ENCODE data around the gene DNAH12. TPM values are rescaled to one million over a fixed set of nuclear protein-coding genes. Genes with fewer than 3 reads are reported as not detected.
"Not testable (repeated sequence)": the region's sequence is repeated elsewhere in the genome, so short reads cannot be mapped to it uniquely, and the experiment has no call there.

DNAH12 gene
- total RNA-seq, 1 donor from 2014 or later, result 0.62 TPM

DNA sequence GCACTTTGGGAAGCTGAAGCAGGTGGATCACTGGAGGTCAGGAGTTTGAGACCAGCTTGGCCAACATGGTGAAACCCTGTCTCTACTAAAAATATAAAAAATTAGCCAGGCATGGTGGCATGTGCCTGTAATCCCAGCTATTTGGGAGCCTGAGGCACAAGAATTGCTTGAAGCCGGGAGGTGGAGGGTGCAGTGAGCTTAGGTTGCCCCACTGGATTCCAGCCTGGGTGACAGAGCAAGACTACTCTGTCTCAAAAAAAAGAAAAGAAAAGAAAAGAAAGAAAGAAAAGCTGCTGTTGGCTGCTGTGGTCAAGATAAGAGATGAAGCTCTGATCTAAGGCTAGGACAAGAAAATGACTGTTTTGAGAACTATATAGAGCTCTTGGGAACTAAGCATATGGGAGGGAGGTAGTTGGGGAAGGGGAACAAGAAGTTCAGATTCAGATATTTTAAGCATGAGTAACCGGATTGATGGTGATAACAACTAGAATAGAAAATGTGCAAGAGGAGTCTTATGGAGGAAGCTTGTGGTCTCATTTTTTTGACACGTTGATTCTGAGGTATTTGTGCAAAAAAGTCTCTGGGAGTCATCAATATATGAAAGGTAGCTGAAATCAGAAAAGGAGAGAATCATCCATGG is 25.7 kb downstream of the DNAH12 start:
- DNase-seq, result no peak

- DNase-seq, result no peak
Measured at GRCh38 chr3:57512166-57512565, 32.0 kb downstream of the DNAH12 start.

- DNase-seq, result no peak
Measured at GRCh38 chr3:57505901-57506300, 38.2 kb downstream of the DNAH12 start.

DNA sequence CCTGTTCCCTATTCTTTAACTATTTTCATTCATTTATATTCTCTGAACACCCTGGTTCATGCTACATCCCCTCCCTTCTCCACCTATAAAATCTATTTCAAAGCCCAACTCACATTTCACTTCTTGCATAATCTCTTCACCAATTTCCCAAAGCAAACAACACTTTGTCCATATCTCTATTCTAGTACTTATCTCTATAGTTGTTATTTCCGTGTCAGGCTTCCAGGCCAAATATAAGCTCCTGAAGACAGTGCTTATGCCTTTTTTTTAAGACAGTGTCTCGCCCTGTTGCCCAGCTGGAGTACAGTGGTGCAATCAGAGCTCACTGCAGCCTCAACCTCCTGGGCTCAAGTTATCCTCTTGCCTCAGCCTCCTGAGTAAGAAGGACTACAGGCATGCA is 43.6 kb downstream of the DNAH12 start:
- DNase-seq, result no peak

GRCh38 chr3:57497904-57498303 is 46.2 kb downstream of the DNAH12 start:
- no peak for DNase-seq

GRCh38 chr3:57484563-57484962 is 59.6 kb downstream of the DNAH12 start:
- DNase-seq, result no peak

- DNase-seq, result not testable (repeated sequence)
Measured at GRCh38 chr3:57477193-57477592, 67.0 kb downstream of the DNAH12 start.

GRCh38 chr3:57464801-57465200 is 79.3 kb downstream of the DNAH12 start:
- no peak for DNase-seq

GRCh38 chr3:57464011-57464410 is 80.1 kb downstream of the DNAH12 start:
- no peak for DNase-seq

DNA sequence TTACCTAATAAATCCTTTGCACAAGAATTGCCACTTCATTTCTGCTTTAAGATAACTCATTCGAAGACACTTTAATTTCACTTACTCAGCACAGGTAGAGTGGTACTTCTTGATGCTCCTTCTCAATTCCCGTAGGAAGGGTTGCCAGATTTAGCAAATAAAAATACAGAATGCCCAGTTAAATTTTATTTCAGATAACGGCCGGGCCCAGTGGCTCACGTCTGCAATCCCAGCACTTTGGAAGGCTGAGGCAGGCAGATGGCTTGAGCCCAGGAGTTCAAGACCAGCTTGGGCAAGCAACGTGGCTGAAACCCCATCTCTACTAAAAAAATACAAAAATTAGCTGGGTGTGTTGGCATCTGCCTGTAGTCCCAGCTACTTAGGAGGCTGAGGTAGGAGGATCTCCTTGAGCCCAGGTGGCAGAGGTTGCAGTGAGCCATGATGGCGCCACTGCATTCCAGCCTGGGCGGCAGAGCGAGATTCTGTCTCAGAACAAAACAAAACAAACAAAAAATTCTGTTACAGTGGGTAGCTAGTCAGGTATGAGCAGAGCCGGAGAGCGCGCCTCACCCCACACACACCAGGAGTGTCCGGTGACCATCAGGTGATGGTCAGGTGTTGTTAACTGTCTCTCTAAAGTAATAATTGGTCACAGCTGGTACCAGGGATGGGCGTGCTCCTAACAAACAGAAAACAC is 92.8 kb downstream of the DNAH12 start:
- no peak for DNase-seq

DNA sequence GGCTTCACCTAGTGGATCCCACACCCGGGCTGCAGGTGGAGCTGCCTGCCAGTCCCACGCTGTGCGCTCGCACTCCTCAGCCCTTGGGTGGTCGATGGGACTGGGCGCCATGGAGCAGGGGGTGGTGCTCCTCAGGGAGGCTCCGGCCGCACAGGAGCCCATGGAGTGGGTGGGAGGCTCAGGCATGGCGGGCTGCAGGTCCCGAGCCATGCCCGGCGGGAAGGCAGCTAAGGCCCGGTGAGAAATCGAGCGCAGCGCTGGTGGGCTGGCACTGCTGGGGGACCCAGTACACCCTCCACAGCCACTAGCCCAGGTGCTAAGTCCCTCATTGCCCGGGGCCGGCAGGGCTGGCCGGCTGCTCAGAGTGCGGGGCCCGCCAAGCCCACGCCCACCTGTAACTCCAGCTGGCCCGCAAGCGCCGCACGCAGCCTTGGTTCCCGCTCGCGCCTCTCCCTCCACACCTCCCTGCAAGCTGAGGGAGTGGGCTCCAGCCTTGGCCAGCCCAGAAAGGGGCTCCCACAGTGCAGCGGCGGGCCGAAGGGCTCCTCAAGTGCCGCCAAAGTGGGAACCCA is 94.8 kb downstream of the DNAH12 start:
- not testable (repeated sequence) for DNase-seq

GRCh38 chr3:57448489-57448888 is 95.7 kb downstream of the DNAH12 start:
- not testable (repeated sequence) for DNase-seq

DNA sequence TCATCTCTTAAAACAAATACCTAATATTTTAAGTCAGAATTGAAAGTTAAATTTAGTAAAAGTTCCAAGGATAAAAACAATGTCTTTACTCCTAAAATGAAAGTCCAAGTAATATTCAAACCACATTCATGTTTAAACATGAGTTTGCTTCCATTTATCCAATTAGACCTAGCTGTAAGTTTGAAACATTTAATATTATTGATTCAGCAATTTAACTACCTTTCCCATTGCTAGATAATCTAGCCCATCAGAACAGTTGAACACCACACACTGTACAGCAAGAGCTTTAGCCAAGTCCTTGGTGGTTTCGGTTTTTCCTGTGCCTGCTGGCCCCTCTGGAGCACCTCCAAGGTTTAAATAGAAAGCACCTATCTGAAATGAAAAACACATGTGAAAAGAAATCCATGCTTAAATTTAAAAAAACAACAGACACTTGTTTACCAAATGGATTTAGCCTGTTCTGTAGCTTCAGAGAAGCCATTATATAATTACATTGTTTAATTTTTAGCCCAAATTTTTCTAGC is 97.8 kb downstream of the DNAH12 start:
- DNase-seq, result no peak

DNA sequence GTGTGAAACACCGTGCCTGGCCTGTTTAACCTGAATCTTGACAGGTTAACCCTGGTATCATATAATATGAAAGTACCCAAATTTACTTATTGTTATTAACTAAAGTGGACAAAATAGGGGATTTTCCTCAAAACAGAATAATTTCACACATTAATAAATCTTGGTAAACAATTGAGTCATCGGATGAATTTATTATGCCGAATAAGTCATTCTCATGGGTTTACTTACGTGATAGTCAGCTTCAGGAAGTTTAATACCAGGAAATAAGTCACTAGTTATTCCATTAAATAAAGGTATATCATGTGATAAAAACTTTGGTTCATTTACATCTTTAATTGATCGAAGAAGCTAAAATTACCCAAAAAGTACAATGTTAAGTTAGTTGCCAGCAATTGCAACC is 99.7 kb downstream of the DNAH12 start:
- no peak for DNase-seq

DNA sequence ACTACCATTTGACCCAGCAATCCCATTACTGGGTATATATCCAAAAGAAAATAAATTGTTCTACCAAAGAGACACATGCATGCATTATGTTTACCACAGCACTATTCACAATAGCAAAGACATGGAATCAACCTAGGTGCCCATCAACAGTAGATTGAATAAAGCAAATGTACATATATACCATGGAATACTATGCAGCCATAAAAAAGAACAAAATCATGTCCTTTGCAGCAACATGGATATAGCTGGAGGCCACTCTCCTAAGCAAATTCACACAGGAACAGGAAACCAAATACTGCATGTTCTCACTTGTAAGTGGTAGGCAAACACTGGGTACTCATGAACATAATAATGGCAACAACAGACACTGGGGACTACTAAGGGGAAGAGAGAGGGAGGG is 104.0 kb downstream of the DNAH12 start:
- not testable (repeated sequence) for DNase-seq

- DNase-seq, result not testable (repeated sequence)
Measured at GRCh38 chr3:57438460-57438859, 105.7 kb downstream of the DNAH12 start.

DNA sequence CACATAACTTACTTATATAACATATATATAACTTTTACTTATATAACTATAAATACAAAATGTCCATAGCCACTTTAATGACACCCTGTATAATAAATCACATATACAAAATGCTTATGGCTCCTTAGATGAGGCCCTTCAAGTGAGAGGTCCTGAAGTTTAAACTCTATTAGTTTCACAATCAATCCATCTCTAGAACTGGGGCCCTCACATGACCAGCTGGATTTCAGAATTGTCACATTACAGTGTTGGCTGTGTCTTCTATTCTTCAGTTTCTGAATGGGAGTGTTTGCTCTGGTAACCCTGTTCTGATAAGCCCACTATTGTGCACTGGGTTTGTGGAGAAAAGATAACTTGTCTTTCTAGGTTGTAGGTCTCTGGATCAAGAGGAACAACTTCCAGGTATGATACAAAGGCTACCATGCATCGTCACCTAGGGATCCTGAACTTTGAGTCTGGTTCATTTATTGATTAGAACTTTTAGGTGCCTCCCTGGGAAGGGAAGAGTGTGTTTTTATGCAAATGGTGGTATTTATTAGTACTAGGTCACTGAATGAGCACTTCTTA is 107.9 kb downstream of the DNAH12 start:
- DNase-seq, result no peak

- DNase-seq, result no peak
Measured at GRCh38 chr3:57434041-57434440, 110.1 kb downstream of the DNAH12 start.

GRCh38 chr3:57423335-57423734 is 120.8 kb downstream of the DNAH12 start:
- no peak for DNase-seq

DNA sequence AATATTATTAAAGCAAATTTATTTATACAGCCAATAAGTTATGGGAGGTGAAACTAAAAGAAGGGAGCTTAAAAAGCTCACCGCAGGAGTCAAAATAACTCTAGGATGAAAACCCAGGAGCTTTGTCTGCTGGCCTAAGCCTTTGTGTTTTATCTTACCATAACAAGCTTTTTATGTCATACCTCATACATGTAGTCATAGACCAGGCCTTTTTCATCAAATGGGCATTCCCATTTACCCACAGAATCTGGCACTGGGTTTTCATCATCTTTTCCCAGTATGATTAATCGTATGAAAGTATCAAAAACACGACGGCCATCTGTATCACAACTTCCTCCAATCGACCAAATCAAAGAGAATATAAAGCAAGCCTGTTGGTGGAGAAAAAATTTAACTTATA is 122.8 kb downstream of the DNAH12 start:
- no peak for DNase-seq

DNA sequence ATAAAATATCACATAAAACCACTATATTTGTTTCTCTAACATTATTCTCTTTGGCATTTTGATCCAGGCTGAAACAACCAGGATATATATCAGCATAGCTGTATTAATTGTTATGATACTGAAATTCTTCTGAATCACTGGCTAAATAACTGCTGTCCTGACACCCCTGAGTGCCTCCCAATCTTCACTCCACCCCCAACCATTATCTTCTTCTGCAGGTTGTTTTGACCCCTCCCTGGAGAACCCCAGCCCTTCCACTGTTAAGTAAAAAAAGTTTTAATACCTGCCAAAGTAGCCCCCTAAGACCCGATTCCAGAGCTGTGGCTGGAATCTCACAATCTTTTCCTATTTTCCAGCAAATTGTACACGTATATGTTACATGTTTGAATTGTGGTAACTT is 124.1 kb downstream of the DNAH12 start:
- no peak for DNase-seq

DNA sequence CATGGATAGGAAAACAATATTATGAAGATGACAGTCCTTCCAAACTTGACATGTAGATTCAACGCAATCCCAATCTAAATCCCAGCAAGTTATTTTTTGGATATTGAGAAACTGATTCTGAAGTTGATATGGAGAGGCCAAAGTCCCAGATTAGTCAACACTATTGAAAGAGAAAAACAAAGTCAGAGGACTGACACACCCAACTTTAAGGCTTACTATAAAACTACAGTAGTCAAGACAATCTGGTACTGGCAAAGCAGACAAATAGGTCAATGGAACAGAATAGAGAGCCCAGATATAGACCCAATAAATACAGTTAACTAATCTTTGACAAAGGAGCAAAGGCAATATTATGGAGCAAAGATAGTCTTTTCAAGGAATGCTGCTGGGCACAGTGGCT is 132.4 kb downstream of the DNAH12 start:
- no peak for DNase-seq

DNA sequence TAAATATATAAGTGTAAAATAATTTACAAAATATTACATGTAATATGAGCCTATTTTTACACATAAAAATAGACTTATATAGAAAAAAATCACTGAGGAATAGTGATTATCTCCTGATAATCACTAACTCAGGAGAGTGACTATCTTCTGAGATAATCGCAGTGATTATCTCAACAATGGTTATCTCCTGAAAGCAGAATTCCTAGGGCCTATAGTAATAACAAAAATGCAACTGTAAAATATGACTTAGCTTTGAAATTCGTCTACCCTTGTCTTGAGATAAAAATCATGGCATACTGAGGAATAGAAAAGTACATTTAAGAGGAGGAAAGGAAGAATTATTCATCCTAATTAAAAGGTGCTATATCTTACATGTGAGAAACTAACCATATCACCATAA is 134.7 kb downstream of the DNAH12 start:
- DNase-seq, result no peak

Measured in occipital lobe (tissue), 2 donors.